GM23338 (cell line): ENCODE results near the gene ZBTB40. TPM values are rescaled to one million over a fixed set of nuclear protein-coding genes. Genes with fewer than 3 reads are reported as not detected.

Experiments used
- ATAC-seq: fragments of 200-7000 bp; cut with Tn5 transposase; 3 replicates; pipeline ENCODE4 v1.9.1; 2020
- DNase-seq: peaks from one replicate; pipeline ENCODE4 v3.0.0-alpha.2; 2015; ENCODE audit warnings: low spot score
- H2AFZ ChIP-seq: fragments of 200-600 bp; sonication (generic); 2 replicates; pipeline ENCODE4 v1.8.0; 2016; ENCODE audit warnings: antibody characterized with exemption, mild to moderate bottlenecking, moderate library complexity
- H3F3A ChIP-seq: fragments of 200-600 bp; sonication (generic); replicated peaks from 2 replicates; pipeline ENCODE4 v1.8.0; 2017; ENCODE audit warnings: antibody characterized with exemption, mixed run types, low read depth
- H3K27ac ChIP-seq: fragments of 200-600 bp; sonication (generic); 2 replicates; pipeline ENCODE4 v1.6.1; 2016; ENCODE audit warnings: low read depth
- H3K27me3 ChIP-seq: fragments of 200-600 bp; sonication (generic); 2 replicates; pipeline ENCODE4 v1.8.0; 2016; ENCODE audit warnings: mild to moderate bottlenecking, mixed run types, moderate library complexity; ENCODE audit not compliant: insufficient read depth
- H3K36me3 ChIP-seq: fragments of 200-600 bp; sonication (generic); 2 replicates; pipeline ENCODE4 v1.8.0; 2016; ENCODE audit warnings: mild to moderate bottlenecking; ENCODE audit not compliant: insufficient read depth
- H3K4me1 ChIP-seq: fragments of 200-600 bp; sonication (generic); 2 replicates; pipeline ENCODE4 v1.8.0; 2016; ENCODE audit warnings: mild to moderate bottlenecking, moderate library complexity; ENCODE audit not compliant: insufficient read depth
- H3K4me2 ChIP-seq: fragments of 200-600 bp; sonication (generic); 2 replicates; pipeline ENCODE4 v1.7.1; 2017; ENCODE audit warnings: mixed run types
- H3K4me3 ChIP-seq: fragments of 200-600 bp; sonication (generic); 2 replicates; pipeline ENCODE4 v1.6.1; 2016; ENCODE audit warnings: mixed run types
- H3K79me2 ChIP-seq: fragments of 200-600 bp; sonication (generic); replicated peaks from 2 replicates; pipeline ENCODE4 v1.8.0; 2017; ENCODE audit warnings: mild to moderate bottlenecking; ENCODE audit not compliant: insufficient read depth
- H3K9me2 ChIP-seq: fragments of 200-600 bp; sonication (generic); 2 replicates; pipeline ENCODE4 v1.8.0; 2017; ENCODE audit not compliant: insufficient read depth
- H4K20me1 ChIP-seq: fragments of 200-600 bp; sonication (generic); replicated peaks from 2 replicates; pipeline ENCODE4 v1.8.0; 2017; ENCODE audit warnings: mild to moderate bottlenecking; ENCODE audit not compliant: insufficient read depth
- H3K27ac Mint-ChIP-seq: 2 replicates; pipeline ENCODE4 v1.8.0; 2020; ENCODE audit warnings: inconsistent platforms, mild to moderate bottlenecking, moderate library complexity, mixed read lengths
- H3K27me3 Mint-ChIP-seq: 3 replicates; pipeline ENCODE4 v1.8.0; 2022; ENCODE audit warnings: low read depth, mild to moderate bottlenecking, moderate library complexity, mixed read lengths, inconsistent platforms; ENCODE audit not compliant: insufficient read depth, poor library complexity
- H3K36me3 Mint-ChIP-seq: 3 replicates; pipeline ENCODE4 v1.8.0; 2021; ENCODE audit warnings: low read depth, mild to moderate bottlenecking, inconsistent platforms, moderate library complexity, mixed read lengths
- H3K4me1 Mint-ChIP-seq: 3 replicates; pipeline ENCODE4 v1.8.0; 2020; ENCODE audit warnings: mild to moderate bottlenecking, inconsistent platforms, mixed read lengths
- H3K4me3 Mint-ChIP-seq: 3 replicates; pipeline ENCODE4 v1.8.0; 2021; ENCODE audit warnings: moderate library complexity, mild to moderate bottlenecking, inconsistent platforms, mixed read lengths
- H3K9me3 Mint-ChIP-seq: 3 replicates; pipeline ENCODE4 v1.8.0; 2020; ENCODE audit warnings: moderate library complexity, mild to moderate bottlenecking, inconsistent platforms, mixed read lengths
- ETS1 ChIP-seq: IDR thresholded peaks from 2 replicates; pipeline ENCODE4 v1.6.1; 2016; ENCODE audit warnings: antibody characterized with exemption
- EZH2 ChIP-seq: fragments of 200-600 bp; sonication (generic); IDR thresholded peaks from one replicate; pipeline ENCODE4 v1.8.0; 2017; ENCODE audit warnings: antibody characterized with exemption, mild to moderate bottlenecking, low read depth; ENCODE audit not compliant: unreplicated experiment
- JUNB ChIP-seq: IDR thresholded peaks from one replicate; pipeline ENCODE4 v1.6.1; 2016; ENCODE audit warnings: antibody characterized with exemption; ENCODE audit not compliant: unreplicated experiment
- NANOG ChIP-seq: IDR thresholded peaks from 2 replicates; pipeline ENCODE4 v1.6.1; 2016; ENCODE audit warnings: antibody characterized with exemption, borderline replicate concordance
- REST ChIP-seq: IDR thresholded peaks from one replicate; pipeline ENCODE4 v1.6.1; 2018; ENCODE audit warnings: antibody characterized with exemption; ENCODE audit not compliant: unreplicated experiment
- ZNF114 ChIP-seq: fragments of 250-450 bp; sonication (Bioruptor Pico); IDR thresholded peaks from 2 replicates; pipeline ENCODE4 v1.5.0; 2020; ENCODE audit warnings: mild to moderate bottlenecking, moderate library complexity
- ZNF331 ChIP-seq: fragments of 250-450 bp; sonication (Bioruptor Pico); IDR thresholded peaks from 2 replicates; pipeline ENCODE4 v1.5.0; 2020; ENCODE audit warnings: low read depth, mild to moderate bottlenecking, moderate library complexity
- polyA plus RNA-seq: library from polyadenylated mRNA; unstranded; fragments of >200 nt; fragmentation: Nextera tagmentation; extraction: Ambion mirVana; gene quantifications from 2 replicates; pipeline ENCODE4 v1.2.1, GENCODE V29; 2016
- total RNA-seq: library from RNA; depleted of rRNA; stranded (reverse); fragments of >200 nt; shearing (Covaris generic); gene quantifications from 2 replicates; pipeline ENCODE4 v1.2.3, GENCODE V29; 2014
- TF ChIP-seq, protein P1 (sequence below), 2 experiments: fragments of 200-600 bp in 1 of 2; sonication (generic) in 1 of 2; conservative IDR thresholded peaks; 2 replicates each; pipeline versions ENCODE4 v1.5.1 to v1.6.1; 2016 to 2017; ENCODE audit warnings: antibody characterized with exemption in 2 of 2, low read depth in 2 of 2, mild to moderate bottlenecking in 2 of 2, moderate library complexity in 1 of 2

ZBTB40 gene
- total and polyA plus RNA-seq, 2 experiments from 2014 or later = 3.1 to 22.7 TPM

- DNase-seq (peak; percentile 40), ATAC-seq (peak; percentile 38)
- no peak overlapping the region for H3K27ac ChIP-seq
- TF ChIP-seq, protein P1, sequence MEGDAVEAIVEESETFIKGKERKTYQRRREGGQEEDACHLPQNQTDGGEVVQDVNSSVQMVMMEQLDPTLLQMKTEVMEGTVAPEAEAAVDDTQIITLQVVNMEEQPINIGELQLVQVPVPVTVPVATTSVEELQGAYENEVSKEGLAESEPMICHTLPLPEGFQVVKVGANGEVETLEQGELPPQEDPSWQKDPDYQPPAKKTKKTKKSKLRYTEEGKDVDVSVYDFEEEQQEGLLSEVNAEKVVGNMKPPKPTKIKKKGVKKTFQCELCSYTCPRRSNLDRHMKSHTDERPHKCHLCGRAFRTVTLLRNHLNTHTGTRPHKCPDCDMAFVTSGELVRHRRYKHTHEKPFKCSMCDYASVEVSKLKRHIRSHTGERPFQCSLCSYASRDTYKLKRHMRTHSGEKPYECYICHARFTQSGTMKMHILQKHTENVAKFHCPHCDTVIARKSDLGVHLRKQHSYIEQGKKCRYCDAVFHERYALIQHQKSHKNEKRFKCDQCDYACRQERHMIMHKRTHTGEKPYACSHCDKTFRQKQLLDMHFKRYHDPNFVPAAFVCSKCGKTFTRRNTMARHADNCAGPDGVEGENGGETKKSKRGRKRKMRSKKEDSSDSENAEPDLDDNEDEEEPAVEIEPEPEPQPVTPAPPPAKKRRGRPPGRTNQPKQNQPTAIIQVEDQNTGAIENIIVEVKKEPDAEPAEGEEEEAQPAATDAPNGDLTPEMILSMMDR (conservative IDR thresholded peaks at IDR 0.05; ENCODE audit: low read depth in 2 of 2) = peak in 1 of 2 experiments; percentile 29; a peak in 2 of 4 replicates
- no peak for TF ChIP-seq REST
- TF ChIP-seq ZNF114 = no peak
- TF ChIP-seq EZH2 = no peak
- H3K79me2 ChIP-seq = peaks cover 43% of the 10 kb centered on the region
- H3K4me1 ChIP-seq = peaks cover 39% of the 10 kb centered on the region
- H3K36me3 ChIP-seq = no peaks in the 10 kb centered on the region; the same call in 1 of the 2 replicates
- no peak overlapping the region for H2AFZ ChIP-seq
- no peaks in the 10 kb centered on the region for H4K20me1 ChIP-seq
- Mint-ChIP-seq H3K36me3 (peaks cover 4% of the 10 kb centered on the region; the same call in 1 of the 3 replicates), H3K4me3 (no peak overlapping the region), H3K27ac (no peak overlapping the region), H3K4me1 (peaks cover 9% of the 10 kb centered on the region), H3K9me3 (peaks cover 5% of the 10 kb centered on the region; the same call in 2 of the 3 replicates), H3K27me3 (peaks cover 2% of the 10 kb centered on the region)
- peak overlapping the region; percentile 58 for H3K4me2 ChIP-seq
- H3K27me3 ChIP-seq = no peaks in the 10 kb centered on the region
- H3F3A ChIP-seq = no peaks in the 10 kb centered on the region
- no peak overlapping the region for H3K4me3 ChIP-seq
- H3K9me2 ChIP-seq = no peaks in the 10 kb centered on the region
These were observed 37.6 kb downstream of the ZBTB40 start for GRCh38 chr1:22489278-22489677.

DNA sequence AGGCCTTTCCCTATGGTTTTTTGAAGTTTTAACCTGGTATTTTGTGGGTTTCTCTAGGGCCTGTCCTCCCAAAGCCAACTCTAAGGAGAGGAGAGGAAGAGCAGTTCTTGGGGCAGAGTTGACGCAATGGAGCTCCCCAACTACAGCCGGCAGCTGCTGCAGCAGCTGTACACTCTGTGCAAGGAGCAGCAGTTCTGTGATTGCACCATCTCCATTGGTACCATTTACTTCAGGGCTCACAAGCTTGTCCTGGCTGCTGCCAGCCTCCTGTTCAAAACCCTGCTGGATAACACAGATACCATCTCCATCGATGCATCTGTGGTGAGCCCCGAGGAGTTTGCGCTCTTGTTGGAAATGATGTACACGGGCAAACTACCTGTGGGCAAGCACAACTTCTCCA lies 38.2 kb downstream of the ZBTB40 start:
- H3K36me3 Mint-ChIP-seq = no peaks in the 10 kb centered on the region
- H4K20me1 ChIP-seq = no peaks in the 10 kb centered on the region
- H3K27me3 Mint-ChIP-seq = peaks cover 2% of the 10 kb centered on the region
- H2AFZ ChIP-seq = no peak overlapping the region
- peaks cover 39% of the 10 kb centered on the region for H3K4me1 ChIP-seq
- 0 out of 2 replicates have a peak overlapping the region, but pooled peaks have one; percentile 6 for H3K4me3 ChIP-seq
- H3K4me1 Mint-ChIP-seq = peaks cover 9% of the 10 kb centered on the region
- no peaks in the 10 kb centered on the region for H3K9me3 Mint-ChIP-seq
- H3F3A ChIP-seq = no peaks in the 10 kb centered on the region
- no peaks in the 10 kb centered on the region; the same call in 1 of the 2 replicates for H3K36me3 ChIP-seq
- H3K9me2 ChIP-seq = no peaks in the 10 kb centered on the region
- H3K79me2 ChIP-seq = peaks cover 37% of the 10 kb centered on the region
- H3K27ac ChIP-seq = no peak overlapping the region
- DNase-seq = no peak
- peak overlapping the region; percentile 58 for H3K4me2 ChIP-seq
- no peak overlapping the region for H3K4me3 Mint-ChIP-seq
- no peak overlapping the region for H3K27ac Mint-ChIP-seq
- H3K27me3 ChIP-seq = no peaks in the 10 kb centered on the region
- ATAC-seq = no peak
- TF ChIP-seq ZNF114 (no peak), ZNF331 (no peak), ETS1 (no peak), REST (no peak), JUNB (no peak), NANOG (no peak)
- TF ChIP-seq, protein P1 (conservative IDR thresholded peaks at IDR 0.05; ENCODE audit: low read depth in 2 of 2) = no peak
